ENCODE results near the gene SIRPG. TPM values are rescaled to one million over a fixed set of nuclear protein-coding genes. Genes with fewer than 3 reads are reported as not detected.

SIRPG gene
- total and polyA plus RNA-seq, 10 of the 15 experiments (the other 5 are each of a cell fraction or from before 2014, with no cell fraction given): 1.1 to 13.0 (median 4.1) TPM

DNA sequence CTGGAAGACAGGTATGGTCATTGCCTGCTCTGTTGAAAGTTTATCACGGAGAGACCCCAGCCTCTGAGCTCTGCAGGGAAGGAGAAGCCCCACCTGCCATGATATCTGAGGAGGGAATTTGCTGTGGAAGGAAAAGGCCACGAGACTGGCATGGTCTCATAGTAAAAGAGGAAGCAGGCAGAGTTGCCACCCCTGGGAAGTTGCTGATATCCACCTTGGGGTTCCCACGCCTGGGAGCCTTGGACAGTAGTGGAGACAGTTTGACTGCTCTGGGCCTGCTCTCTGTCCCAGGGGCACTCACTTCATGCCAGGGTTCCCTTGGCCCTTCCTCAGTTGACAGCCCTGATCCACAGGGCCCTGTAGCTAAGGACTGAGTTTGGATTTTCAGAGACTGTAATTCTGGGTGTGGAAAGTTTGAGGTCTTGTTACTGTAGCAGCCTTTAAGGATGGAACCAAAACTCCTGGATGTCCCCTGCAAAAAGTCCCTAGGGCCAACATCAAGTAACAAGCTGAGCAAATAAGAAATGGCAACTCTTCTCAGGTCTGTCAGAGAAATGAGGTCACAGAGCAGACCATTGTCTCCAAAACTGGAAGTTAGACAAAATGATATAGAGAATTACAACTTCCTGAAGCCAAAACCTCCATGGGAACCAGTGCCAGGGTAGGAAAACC is 30.9 kb downstream of the SIRPG start (continued):
- no peak for TF ChIP-seq CHD2 (IDR thresholded peaks at IDR 0.05; ENCODE audit: borderline replicate concordance, low read depth, low read length)
- no peak for TF ChIP-seq STAT1 (conservative IDR thresholded peaks at IDR 0.05)
- no peak for TF ChIP-seq SREBF1 (IDR thresholded peaks at IDR 0.05; ENCODE audit: low read length)
- TF ChIP-seq SUPT20H (IDR thresholded peaks at IDR 0.05; ENCODE audit: borderline replicate concordance, control insufficient read depth, low read depth, low read length): no peak
- TF ChIP-seq SREBF2 (IDR thresholded peaks at IDR 0.05; ENCODE audit: low read length): no peak
- TF ChIP-seq NFIC (IDR thresholded peaks at IDR 0.05; ENCODE audit: low read depth, low read length): 0 out of 2 replicates have a peak, but pooled peaks have one; percentile 41
- no peak for TF ChIP-seq POLR2AphosphoS2 (IDR thresholded peaks at IDR 0.05; ENCODE audit: low read depth, low read length)
- TF ChIP-seq EZH2 (IDR thresholded peaks at IDR 0.05; ENCODE audit: borderline replicate concordance, control insufficient read depth, low read depth, low read length): no peak
- TF ChIP-seq IRF4 (IDR thresholded peaks at IDR 0.05; ENCODE audit: low read depth, low read length): no peak
- TF ChIP-seq, protein P1, sequence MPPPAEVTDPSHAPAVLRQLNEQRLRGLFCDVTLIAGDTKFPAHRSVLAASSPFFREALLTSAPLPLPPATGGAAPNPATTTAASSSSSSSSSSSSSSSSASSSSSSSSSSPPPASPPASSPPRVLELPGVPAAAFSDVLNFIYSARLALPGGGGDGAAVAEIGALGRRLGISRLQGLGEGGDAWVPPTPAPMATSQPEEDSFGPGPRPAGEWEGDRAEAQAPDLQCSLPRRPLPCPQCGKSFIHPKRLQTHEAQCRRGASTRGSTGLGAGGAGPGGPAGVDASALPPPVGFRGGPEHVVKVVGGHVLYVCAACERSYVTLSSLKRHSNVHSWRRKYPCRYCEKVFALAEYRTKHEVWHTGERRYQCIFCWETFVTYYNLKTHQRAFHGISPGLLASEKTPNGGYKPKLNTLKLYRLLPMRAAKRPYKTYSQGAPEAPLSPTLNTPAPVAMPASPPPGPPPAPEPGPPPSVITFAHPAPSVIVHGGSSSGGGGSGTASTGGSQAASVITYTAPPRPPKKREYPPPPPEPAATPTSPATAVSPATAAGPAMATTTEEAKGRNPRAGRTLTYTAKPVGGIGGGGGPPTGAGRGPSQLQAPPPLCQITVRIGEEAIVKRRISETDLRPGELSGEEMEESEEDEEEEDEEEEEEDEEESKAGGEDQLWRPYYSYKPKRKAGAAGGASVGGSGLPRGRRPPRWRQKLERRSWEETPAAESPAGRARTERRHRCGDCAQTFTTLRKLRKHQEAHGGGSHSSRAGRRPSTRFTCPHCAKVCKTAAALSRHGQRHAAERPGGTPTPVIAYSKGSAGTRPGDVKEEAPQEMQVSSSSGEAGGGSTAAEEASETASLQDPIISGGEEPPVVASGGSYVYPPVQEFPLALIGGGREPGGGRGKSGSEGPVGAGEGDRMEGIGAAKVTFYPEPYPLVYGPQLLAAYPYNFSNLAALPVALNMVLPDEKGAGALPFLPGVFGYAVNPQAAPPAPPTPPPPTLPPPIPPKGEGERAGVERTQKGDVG (CRISPR knock-in tag; IDR thresholded peaks at IDR 0.05): no peak
- no peak for TF ChIP-seq PML (IDR thresholded peaks at IDR 0.05; ENCODE audit: low read length)
- no peak for TF ChIP-seq MTA3 (IDR thresholded peaks at IDR 0.05; ENCODE audit: borderline replicate concordance, low read length)
- no peak for TF ChIP-seq NR2C2 (IDR thresholded peaks at IDR 0.05; ENCODE audit: borderline replicate concordance, control insufficient read depth, insufficient read length, low read depth)
- TF ChIP-seq, protein P2, sequence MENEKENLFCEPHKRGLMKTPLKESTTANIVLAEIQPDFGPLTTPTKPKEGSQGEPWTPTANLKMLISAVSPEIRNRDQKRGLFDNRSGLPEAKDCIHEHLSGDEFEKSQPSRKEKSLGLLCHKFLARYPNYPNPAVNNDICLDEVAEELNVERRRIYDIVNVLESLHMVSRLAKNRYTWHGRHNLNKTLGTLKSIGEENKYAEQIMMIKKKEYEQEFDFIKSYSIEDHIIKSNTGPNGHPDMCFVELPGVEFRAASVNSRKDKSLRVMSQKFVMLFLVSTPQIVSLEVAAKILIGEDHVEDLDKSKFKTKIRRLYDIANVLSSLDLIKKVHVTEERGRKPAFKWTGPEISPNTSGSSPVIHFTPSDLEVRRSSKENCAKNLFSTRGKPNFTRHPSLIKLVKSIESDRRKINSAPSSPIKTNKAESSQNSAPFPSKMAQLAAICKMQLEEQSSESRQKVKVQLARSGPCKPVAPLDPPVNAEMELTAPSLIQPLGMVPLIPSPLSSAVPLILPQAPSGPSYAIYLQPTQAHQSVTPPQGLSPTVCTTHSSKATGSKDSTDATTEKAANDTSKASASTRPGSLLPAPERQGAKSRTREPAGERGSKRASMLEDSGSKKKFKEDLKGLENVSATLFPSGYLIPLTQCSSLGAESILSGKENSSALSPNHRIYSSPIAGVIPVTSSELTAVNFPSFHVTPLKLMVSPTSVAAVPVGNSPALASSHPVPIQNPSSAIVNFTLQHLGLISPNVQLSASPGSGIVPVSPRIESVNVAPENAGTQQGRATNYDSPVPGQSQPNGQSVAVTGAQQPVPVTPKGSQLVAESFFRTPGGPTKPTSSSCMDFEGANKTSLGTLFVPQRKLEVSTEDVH (IDR thresholded peaks at IDR 0.05; ENCODE audit: low read depth, partially characterized antibody): no peak
- no peak for TF ChIP-seq HCFC1 (IDR thresholded peaks at IDR 0.05; ENCODE audit: low read length)
- TF ChIP-seq, protein P3, sequence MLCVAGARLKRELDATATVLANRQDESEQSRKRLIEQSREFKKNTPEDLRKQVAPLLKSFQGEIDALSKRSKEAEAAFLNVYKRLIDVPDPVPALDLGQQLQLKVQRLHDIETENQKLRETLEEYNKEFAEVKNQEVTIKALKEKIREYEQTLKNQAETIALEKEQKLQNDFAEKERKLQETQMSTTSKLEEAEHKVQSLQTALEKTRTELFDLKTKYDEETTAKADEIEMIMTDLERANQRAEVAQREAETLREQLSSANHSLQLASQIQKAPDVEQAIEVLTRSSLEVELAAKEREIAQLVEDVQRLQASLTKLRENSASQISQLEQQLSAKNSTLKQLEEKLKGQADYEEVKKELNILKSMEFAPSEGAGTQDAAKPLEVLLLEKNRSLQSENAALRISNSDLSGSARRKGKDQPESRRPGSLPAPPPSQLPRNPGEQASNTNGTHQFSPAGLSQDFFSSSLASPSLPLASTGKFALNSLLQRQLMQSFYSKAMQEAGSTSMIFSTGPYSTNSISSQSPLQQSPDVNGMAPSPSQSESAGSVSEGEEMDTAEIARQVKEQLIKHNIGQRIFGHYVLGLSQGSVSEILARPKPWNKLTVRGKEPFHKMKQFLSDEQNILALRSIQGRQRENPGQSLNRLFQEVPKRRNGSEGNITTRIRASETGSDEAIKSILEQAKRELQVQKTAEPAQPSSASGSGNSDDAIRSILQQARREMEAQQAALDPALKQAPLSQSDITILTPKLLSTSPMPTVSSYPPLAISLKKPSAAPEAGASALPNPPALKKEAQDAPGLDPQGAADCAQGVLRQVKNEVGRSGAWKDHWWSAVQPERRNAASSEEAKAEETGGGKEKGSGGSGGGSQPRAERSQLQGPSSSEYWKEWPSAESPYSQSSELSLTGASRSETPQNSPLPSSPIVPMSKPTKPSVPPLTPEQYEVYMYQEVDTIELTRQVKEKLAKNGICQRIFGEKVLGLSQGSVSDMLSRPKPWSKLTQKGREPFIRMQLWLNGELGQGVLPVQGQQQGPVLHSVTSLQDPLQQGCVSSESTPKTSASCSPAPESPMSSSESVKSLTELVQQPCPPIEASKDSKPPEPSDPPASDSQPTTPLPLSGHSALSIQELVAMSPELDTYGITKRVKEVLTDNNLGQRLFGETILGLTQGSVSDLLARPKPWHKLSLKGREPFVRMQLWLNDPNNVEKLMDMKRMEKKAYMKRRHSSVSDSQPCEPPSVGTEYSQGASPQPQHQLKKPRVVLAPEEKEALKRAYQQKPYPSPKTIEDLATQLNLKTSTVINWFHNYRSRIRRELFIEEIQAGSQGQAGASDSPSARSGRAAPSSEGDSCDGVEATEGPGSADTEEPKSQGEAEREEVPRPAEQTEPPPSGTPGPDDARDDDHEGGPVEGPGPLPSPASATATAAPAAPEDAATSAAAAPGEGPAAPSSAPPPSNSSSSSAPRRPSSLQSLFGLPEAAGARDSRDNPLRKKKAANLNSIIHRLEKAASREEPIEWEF (IDR thresholded peaks at IDR 0.05; ENCODE audit: insufficient replicate concordance, low read depth, low read length): no peak
- no peak; a peak in 1 of 4 replicates for TF ChIP-seq ETV6 (conservative IDR thresholded peaks at IDR 0.05 in 1 of 2, IDR thresholded peaks at IDR 0.05 in 1 of 2; ENCODE audit: borderline replicate concordance in 1 of 2, low read depth in 1 of 2)
- TF ChIP-seq ATF7 (IDR thresholded peaks at IDR 0.05; ENCODE audit: low read depth): peak; percentile 25; the same call in 1 of the 2 replicates
- TF ChIP-seq SIX5 (IDR thresholded peaks at IDR 0.05; ENCODE audit: low read depth, low read length, severe bottlenecking): no peak

All from GM12878 (cell line).